ENCODE results near the gene EPN3. TPM values are rescaled to one million over a fixed set of nuclear protein-coding genes. Genes with fewer than 3 reads are reported as not detected.
A peak's percentile ranks its signal among the peaks of the same experiment; 100 is the strongest.

The EPN3 gene
- total RNA-seq = 21.9 TPM

- Histone ChIP-seq H3K4me1 (peaks cover 28% of the 10 kb centered on the region), H3K36me3 (no peaks in the 10 kb centered on the region), H3K4me3 (peak within 1 kb of the TSS; percentile 36 to 45), H3K27ac (peak within 1 kb of the TSS; percentile 54), H3K9me3 (no peaks in the 10 kb centered on the region), H3K27me3 (peaks cover 14% of the 10 kb centered on the region)
- no peak for TF ChIP-seq CTCF (IDR thresholded peaks at IDR 0.05)
- peak in 1 of 2 donors; percentile 42 for TF ChIP-seq POLR2AphosphoS5 (IDR thresholded peaks at IDR 0.05; ENCODE audit: insufficient read depth in 1 of 2, low read depth in 1 of 2)
- TF ChIP-seq POLR2A (IDR thresholded peaks at IDR 0.05) = no peak
- DNase-seq (ENCODE audit: extremely low spot score in 2 of 2) = no peak
- intact Hi-C loops (cut with DNase I) = no loop called here
Observed at GRCh38 chr17:50532452-50533024, at the start of gene EPN3. Gene EPN3, plus strand, starts transcription at chr17:50532735. Its CDS starts 3,822 bp downstream, at chr17:50536557.

GRCh38 chr17:50483266-50483665 is 49.3 kb upstream of the EPN3 start:
- Histone ChIP-seq H3K4me1 (peaks cover 23% of the 10 kb centered on the region), H3K27me3 (no peaks in the 10 kb centered on the region), H3K36me3 (peaks cover 0 to 19% of the 10 kb centered on the region in 2 donors), H3K27ac (peak overlapping the region; percentile 89), H3K4me3 (no peak overlapping the region), H3K9me3 (no peaks in the 10 kb centered on the region)
- TF ChIP-seq CTCF (IDR thresholded peaks at IDR 0.05) (no peak), POLR2A (IDR thresholded peaks at IDR 0.05) (no peak), POLR2AphosphoS5 (IDR thresholded peaks at IDR 0.05; ENCODE audit: insufficient read depth in 1 of 2, low read depth in 1 of 2) (no peak)
- intact Hi-C loops (cut with DNase I) = loop anchor here (5.0 to 10.0 kb wide), 2 partner anchors 59 to 362 kb away; no protein-coding TSS in a partner anchor
- no peak for DNase-seq (ENCODE audit: extremely low spot score in 2 of 2)

GRCh38 chr17:50484386-50485155 is 48.0 kb upstream of the EPN3 start:
- TF ChIP-seq CTCF (IDR thresholded peaks at IDR 0.05) (no peak), POLR2AphosphoS5 (IDR thresholded peaks at IDR 0.05; ENCODE audit: insufficient read depth in 1 of 2, low read depth in 1 of 2) (no peak), POLR2A (IDR thresholded peaks at IDR 0.05) (no peak)
- H3K27ac ChIP-seq = peak overlapping the region; percentile 89
- H3K36me3 ChIP-seq = peaks cover 0 to 19% of the 10 kb centered on the region in 2 donors
- DNase-seq (ENCODE audit: extremely low spot score in 2 of 2) = no peak
- H3K4me3 ChIP-seq = no peak overlapping the region
- peaks cover 18% of the 10 kb centered on the region for H3K4me1 ChIP-seq
- intact Hi-C loops (cut with DNase I) = loop anchor here (5.0 to 10.0 kb wide), 2 partner anchors 58 to 360 kb away; no protein-coding TSS in a partner anchor
- no peaks in the 10 kb centered on the region for H3K9me3 ChIP-seq
- H3K27me3 ChIP-seq = no peaks in the 10 kb centered on the region

GRCh38 chr17:50487213-50488096 is 45.1 kb upstream of the EPN3 start:
- H3K9me3 ChIP-seq = no peaks in the 10 kb centered on the region
- no peak overlapping the region for H3K27ac ChIP-seq
- H3K36me3 ChIP-seq = peaks cover 0 to 19% of the 10 kb centered on the region in 2 donors
- intact Hi-C loops (cut with DNase I) = loop anchor here (10.0 kb wide), 1 partner anchor 357 kb away; no protein-coding TSS in a partner anchor
- no peak for DNase-seq (ENCODE audit: extremely low spot score in 2 of 2)
- no peaks in the 10 kb centered on the region for H3K27me3 ChIP-seq
- H3K4me1 ChIP-seq = no peaks in the 10 kb centered on the region
- H3K4me3 ChIP-seq = no peak overlapping the region
- TF ChIP-seq POLR2AphosphoS5 (IDR thresholded peaks at IDR 0.05; ENCODE audit: insufficient read depth in 1 of 2, low read depth in 1 of 2) (peak; percentile 30 to 35), CTCF (IDR thresholded peaks at IDR 0.05) (no peak), POLR2A (IDR thresholded peaks at IDR 0.05) (no peak)
